HuH-7.5 (cell line): Measurements from ENCODE around the gene CECR2.

Experiments used
- DNase-seq: peaks from one replicate; pipeline ENCODE4 v3.0.0; 2011; ENCODE audit warnings: low spot score

The CECR2 gene

DNA sequence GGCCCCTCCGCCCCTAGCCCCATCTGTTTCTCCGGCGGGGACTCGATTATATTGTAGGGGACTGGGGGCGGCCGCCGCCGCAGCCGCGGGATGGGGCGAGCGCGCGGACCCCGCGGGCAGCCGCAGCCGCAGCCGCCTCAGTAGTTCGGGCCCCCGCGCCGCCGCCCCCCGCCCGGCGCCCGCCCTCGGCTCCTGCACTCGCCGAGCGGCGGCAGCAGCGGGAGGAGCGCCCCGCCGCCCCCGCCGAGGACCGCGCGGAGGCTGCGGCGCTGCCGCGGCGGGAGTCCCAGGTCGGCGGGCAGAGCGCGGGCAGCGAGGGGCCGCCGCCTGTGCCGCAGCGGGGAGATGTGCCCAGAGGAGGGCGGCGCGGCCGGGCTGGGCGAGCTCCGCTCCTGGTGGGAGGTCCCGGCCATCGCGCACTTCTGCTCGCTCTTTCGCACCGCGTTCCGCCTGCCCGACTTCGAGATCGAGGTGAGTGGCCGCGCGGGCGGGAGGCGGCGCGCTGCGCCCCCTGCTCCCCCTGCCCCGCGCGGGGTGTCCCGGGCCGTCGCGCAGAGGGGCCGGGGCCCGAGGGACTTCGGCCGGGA is at the start of gene CECR2:
CECR2 (plus strand) TSS at position 22 of the 587 bp plus-strand sequence; CDS start at position 346, 324 bp downstream.
- DNase-seq = peak; percentile 53

DNA sequence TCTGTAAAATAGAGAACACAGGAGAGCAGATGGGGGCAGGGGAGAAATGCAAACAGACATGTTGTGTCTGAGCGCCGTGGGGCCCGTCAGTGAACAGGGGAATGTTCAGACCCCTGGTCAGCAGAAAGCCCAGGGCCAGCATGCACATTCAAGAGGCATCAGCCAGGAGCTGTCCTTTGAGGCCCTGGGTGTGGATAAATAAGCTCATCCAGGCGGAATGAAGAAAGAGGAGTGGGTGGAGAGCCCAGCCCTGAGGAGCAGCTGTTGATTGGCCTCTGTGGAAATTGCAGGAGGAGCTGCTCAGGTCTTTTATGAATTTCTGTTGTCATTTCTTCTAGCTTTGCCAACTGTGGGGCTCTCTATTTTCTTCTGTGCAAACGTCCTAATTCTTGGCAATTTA is 49.7 kb upstream of the CECR2 start:
- DNase-seq = no peak

DNA sequence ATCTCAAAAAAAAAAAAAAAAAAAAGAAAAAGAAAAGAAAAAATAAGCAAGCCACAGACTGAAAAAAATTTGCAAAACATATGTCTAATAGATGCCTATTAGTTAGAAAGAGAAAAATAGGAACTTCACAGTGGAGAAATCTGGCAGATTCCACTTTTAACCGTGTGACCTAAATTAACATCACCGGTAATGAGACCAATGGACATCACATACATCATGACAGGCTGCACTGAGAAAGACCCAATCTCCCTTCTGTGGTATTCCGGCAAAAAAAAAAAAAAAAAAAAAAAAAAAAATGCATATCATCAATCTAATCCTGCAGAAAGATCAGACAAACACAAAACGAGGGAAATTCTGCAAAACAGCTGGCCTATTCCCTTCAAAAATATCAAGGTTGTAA is 46.7 kb upstream of the CECR2 start:
- no peak for DNase-seq

DNA sequence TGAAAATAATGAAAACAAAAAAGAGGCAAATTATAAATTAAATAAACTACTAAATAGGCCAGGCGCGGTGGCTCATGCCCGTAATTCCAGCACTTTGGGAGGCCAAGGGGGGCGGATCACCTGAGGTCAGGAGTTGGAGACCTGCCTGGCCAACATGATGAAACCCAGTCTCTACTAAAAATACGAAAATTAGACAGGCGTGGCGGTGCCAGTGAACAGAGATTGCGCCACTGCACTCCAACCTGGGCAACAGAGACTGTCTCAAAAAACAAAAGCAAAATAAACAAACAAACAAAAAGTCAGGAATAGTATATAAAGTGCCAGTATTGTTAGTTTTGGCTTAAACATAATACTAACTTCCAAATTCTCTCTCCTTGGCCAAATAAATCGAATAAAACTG is 37.6 kb upstream of the CECR2 start:
- no peak for DNase-seq

DNA sequence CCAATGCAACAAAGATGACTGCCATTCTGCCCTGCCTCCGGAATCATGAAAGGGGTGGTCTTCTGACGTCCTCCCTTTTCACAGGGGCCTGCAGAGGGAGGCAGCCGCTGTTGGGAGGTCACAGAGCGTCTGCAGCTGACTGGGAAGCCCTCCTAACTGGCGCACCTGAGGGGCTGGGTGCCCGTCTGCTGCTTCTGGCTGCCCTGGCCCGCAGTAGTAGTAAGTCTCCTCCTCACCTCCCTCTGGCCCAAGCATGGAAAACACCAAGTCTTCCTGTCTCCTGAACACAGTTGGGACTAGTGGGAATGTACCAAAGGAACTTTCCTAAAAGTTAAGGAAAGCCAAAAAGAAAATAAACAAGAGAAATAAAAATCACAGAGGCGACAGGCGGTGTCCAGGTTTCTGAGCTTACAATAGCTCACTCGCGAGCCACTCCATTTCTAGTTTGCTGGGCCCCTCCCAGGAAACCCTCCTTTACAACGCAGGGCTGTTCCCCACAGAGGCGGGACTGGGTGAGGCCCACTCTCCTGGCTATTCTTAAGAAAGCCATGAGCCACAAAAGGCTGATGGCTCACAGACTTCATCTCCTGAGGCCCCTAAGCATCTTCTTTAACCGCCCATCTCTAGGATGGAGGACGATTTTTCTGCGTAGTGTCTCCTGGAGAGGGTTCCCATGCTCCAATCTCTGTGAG is 37.0 kb upstream of the CECR2 start:
- DNase-seq = no peak

DNA sequence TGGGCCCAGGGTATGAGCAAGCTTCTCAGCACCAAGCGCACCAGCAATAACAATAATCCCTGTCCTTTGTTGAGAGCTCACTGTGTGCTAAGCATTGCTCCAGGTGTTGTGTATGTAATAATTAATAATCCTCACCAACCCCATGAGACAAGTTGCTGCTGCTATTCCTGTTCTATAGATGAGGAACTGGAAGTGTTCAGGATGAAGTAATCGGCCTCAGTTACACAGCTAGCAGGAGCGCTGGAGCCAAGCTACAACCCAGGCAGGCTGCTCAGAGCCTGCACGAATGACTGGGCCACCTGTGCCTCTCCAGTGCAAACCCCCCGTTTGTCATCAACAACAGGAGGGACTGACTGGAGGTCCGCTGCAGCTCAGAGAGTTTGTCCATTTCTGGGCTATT is 35.2 kb upstream of the CECR2 start:
- no peak for DNase-seq

DNA sequence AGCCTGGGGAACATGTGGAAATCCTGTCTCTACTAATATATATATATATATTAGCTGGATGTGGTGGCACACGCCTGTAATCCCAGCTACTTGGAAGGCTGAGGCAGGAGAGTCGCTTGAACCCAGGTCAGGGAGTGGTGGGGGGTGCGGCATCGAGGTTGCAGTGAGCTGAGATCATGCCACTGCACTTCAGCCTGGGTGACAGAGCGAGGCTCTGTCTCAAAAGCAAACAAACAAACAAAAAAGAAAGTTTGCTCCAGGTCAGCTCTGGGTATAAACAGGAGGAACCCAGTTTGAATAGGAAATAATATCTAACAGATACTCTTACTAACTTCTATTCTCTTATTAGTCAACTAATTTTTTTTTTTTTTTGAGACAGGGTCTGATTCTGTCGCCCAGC is 34.3 kb upstream of the CECR2 start:
- DNase-seq = no peak

DNA sequence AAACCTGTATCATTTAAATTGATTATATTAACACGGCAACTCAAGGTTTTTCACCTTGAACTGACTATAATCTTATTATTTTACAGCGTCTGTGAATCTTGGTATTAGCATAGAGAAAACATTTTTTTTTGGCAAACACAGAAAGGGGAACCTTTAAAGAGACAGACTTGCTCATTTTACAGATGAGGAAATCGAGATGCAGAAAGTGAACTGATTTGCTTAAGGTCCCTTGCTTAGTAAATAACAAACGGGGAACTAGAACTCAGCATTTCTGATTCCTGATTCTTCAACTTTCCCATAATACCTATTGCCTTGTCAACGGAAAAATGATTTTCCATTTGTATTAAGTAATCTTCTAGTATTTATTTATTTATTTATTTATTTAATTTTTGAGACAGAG is 33.2 kb upstream of the CECR2 start:
- no peak for DNase-seq

DNA sequence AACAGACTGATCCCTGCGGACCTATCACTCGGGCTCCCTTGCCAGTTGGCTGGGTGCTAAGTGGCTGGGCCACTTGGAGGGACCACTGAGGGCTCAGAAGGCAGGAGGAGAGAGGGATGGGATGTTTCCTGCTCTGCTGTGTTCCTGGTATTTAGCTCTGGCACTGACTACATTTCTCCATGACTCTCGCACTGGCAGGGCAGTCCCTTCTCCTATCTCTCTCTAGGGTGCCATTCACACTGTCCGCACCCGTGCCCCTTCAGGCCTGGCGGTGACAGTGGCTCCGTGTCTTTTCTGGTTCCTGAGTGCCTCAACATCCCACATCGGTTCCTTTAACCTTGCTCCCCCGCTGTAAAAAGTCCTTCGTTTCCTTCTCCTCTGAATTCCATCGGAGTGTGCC is 31.6 kb upstream of the CECR2 start:
- DNase-seq = no peak

DNA sequence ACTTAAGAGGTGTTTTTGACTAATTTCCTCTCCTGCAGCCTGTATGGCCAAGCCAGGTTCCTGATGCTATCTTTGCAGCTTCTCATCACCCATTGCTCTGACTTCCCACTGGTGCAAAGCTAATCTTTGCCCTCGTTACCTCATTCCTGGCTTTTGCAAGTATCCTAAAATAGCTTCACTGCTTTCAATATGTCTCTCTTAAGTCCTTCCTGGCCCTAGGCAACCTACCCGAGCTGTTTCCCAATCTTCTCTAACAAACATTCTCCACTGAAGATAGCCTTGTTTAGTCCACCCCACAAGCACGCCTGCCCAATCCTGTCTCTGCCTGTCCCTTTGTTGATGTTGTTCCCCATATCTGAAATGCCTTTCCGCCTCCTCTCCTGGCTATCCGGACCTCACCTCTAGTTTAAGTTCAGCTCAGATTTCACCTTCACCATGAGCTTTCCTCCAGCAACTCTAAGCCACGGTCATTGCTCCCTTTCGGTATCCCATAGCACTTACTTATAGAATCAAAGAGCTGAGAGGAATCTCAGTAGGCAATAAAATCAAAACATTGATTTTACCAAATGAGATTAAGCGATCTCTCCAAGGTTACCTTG is 30.1 kb upstream of the CECR2 start:
- peak; percentile 79 for DNase-seq

DNA sequence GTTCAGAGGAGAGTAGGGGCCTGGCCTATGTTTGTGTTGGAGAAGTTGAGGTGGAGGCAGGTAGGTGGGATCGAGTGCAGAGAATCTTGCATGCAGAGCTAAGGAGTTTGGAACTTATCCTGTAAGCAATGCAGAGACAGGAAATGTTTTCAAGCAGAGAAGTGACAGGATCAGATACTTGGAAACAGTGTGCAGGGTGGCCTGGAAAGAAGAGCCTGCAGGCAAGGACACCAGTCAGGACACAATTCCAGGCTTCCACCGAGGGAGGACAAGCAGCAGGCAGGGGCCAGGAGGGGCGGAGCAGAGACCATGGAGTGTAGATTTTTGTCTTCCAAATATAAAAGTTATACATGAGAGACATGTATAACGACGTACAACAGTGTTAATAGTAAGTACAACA is 26.9 kb upstream of the CECR2 start:
- DNase-seq = no peak

DNA sequence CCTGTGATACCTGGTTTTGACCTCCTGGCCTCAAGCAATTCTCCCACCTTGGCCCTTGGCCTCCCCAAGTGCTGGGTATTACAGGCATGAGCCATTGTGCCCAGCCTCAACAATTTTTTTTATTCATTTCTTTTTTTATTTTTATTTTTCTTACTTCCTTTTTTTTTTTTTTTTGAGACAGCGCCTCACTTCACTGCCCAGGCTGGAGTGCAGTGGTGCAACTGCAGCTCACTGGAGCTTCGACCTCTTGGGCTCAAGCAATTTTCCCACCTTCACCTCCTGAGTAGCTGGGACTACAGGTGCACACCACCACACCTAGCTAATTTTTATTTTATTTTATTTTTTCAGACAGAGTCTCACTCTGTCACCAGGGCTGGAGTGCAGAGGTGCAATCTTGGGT is 25.5 kb upstream of the CECR2 start:
- DNase-seq = no peak

DNA sequence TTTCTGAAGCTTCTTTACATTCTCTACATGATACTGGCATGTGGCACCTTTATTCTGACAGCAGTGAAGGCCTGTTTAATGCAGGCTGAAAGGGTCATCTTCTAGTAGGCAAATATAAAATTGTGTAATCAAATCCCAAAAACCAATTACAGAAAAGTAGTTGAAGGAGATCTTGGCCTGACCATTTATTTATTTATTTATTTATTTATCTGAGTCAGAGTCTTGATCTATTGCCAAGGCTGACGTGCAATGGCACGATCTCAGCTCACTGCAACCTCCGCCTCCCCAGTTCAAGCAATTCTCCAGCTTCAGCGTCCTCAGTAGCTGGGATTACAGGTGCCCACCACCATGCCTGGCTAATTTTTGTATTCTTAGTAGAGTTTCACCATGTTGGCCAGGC is 22.7 kb upstream of the CECR2 start:
- no peak for DNase-seq

DNA sequence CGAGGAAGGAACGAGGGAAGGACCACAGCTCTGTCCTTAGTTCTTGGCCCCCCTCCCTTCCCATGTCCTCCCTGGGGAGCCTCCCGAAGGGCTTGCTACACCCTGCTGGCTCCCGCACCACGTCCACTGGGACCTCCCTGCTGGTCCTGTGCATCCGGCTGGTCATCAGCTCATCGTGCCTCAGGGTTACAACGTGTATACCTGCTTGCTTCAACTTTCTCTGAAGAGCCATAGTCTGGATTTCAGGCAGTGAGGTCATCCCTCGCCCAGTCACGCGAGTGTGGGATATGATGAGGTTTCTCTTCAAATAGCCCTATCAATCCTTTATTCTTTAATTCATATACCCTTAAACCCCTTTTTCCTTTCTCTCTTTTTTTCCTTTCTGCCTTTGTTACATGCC is 21.5 kb upstream of the CECR2 start:
- DNase-seq = no peak

DNA sequence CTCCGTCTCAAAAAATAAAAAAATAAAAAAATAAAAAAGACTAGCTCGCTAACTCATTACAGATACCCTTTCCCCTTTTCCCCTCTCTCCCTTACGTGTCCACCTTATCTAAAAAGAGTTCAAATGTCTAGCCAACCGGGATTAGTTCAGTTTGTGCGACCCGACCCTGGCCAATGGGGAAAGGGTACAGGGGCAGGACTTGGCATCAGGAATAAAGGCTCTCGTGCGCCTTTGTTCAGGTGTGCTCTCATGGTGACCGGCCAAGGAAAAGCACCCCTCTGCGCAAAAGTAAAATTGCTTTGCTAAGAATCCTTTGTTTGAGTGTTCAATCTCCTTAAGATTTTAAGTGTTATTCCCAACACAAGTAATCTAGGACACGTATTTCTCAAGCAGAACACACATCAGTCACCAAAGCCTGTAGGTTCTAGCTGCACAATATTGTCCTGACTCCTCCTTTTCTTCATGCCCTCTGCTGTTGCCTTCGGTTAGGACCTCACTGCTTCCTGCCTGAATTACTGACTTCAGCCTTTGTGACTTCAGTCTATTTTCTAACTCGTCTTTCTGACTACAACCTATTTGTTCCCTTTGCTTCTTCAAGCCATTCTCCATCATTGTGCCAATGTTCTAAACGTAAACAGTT is 20.7 kb upstream of the CECR2 start:
- no peak for DNase-seq

DNA sequence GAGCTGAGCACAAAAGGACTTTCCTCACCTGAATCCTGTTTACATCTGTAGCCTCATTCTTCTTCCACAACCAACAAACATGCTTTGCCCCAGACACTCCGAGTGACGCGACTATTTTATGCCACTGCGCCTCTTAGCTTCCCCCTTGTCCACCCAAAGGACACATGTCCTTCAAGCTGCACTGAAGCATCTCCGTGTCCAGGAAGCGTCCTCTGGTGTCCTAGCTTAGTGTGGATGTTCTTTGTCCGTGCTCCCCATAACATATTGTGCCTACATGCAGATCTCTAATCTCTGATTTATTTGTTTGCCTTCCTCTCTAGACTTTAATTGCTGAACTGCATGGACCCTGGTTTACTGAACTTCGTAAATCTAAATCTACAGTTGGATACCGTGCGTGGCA is 20.1 kb upstream of the CECR2 start:
- no peak for DNase-seq

DNA sequence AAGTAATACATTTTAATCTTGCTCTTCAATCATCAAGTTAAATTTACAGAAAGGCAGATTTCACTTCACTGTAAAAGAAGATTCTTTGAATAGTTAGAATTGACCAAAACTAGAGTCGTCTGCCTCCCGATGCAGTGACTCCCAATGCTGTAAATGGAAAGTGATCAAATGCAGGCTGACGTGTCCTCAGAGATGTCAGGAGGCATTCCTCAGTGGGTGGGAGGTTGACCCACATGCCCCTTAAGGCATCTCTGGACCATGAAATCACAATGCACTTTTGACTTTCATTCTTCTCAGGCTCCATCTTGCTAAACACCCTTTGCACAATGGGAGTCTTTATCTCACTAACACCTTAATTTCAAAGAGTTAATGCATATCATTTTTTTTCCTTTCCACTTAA is 19.0 kb upstream of the CECR2 start:
- DNase-seq = no peak

DNA sequence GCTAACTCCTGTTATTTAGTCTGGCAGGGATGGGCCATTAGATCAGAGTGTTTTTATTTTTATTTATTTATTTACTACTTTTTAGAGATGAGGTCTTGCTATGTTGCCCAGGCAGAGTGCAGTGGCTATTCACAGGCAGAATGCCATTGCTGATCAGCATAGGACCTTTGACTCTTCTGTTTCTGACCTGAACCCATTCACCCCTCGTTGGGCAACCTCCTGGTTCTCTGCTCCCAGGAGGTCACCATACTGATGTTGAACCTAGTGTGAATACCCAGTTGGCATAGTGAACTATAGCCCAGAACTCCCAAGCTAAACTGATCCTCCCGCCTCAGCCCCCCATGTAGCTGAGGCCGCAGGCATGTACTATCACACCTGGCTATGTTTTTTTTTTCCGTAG is 16.5 kb upstream of the CECR2 start:
- no peak for DNase-seq

DNA sequence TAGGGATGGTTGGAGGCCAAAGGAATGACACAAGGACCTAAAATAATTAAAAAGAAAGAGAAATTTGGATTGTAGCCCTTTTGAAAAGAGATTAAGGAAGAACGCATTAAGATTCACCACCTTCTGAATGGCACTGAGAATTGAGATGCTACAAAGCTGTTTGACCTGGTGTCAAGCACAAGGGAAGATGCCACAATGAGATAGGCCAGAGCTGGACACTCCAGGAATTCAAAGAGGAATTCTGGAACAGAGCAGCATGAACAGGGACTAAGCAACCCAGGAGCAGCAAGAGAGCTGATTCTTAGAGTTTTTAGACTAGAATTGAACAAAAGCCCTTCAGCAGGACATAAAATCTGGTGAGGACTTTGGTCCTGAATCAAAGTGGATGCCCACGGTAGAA is 11.6 kb upstream of the CECR2 start:
- DNase-seq = no peak

DNA sequence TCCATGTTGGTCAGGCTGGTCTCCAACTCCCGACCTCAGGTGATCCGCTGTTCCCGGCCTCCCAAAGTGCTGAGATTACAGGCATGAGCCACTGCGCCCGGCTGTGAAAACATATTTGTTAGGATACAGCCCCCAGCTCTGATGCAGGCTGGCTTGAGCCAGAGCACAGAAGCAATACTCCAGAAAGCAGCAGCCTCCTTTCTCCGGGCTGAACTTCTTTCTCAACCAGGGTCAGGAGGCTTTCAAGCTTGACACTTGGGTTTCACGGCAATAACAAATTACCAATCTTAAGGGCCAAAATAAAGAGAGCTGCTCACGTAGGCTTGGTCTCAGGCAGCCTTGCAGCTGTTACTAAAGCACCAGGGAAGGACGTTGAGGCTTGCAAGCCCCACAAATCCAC is 10.8 kb upstream of the CECR2 start:
- no peak for DNase-seq

DNA sequence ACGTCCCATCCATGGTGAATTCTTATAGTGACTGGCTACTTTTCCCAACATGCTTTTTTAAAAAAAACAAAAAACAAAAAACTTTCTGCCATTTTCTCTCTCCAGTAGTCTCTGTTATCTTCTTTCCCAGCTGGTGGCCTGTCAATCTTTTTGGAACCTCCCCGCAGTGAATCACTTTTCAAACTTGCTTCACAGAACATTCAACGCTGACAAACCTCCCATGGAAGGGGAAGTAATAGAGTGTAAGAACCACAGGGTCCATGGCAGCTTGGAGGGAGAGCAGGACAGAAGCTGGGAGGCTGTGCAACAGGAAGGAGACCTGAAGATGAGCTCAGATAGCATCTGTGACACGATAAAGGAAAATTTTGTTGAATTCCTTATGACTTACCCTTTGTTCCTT is 9.8 kb upstream of the CECR2 start:
- DNase-seq = no peak

DNA sequence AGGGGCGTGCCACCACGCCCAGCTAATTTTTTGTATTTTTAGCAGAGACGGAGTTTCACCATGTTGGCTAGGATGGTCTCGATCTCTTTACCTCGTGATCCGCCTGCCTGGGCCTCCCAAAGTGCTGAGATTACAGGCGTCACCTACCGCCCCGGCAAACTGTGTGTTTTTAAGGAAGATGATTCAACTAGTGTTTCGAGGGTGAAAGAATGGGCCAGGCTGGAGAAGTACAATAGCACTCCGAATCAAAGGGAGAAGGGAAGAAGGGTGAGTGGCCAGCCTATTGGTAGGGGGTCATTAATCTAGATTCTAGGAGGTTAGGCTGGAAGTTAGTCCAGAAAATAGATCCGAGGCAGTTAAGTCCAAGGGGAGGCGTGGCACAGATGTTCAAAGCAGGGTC is 2.9 kb upstream of the CECR2 start:
- DNase-seq = no peak

DNA sequence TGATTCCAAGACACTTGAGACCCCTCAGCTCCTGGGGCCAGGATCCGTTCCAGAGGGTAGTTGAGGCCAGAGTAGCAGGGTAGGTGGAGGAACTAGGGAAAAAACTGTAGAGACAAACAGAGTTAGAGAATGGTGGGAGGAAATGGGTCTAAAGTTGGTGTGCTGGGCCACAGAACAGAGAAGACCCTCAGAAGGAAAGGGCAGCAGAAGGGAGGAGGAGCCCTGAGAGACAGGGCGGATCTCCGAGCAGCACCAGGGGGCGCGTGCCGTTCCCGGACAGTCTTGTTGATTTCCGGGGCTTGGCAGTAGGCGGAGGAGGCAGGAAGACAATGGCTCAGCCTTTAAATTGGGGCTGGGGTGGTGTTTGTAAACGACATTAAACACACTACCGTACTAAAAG is 2.4 kb upstream of the CECR2 start:
- DNase-seq = peak; percentile 77
